GM12878 (cell line): ENCODE results near the gene HACD4. TPM values are rescaled to one million over a fixed set of nuclear protein-coding genes. Genes with fewer than 3 reads are reported as not detected.

ENCODE experiments used
- ATAC-seq: fragments of 200-7000 bp; cut with Tn5 transposase; 3 replicates; pipeline ENCODE4 v1.9.1; 2020; ENCODE audit warnings: mild to moderate bottlenecking, moderate library complexity
- BruUV-seq: library from RNA; stranded (reverse); fragments of 400-500 nt; replicated peaks from 2 replicates; lab custom pipeline; 2021; lab: Mats Ljungman, UMichigan
- CTCF ChIA-PET: fragments of 300-600 bp; sonication (Branson Sonifier 250); formaldehyde crosslinking; extraction: SDS; loops from one replicate; lab custom pipeline; 2021; ENCODE audit warnings: inconsistent platforms; lab: Yijun Ruan, JAX
- POLR2A ChIA-PET: fragments of 350-600 bp; formaldehyde crosslinking; extraction: SDS; loops from one replicate; lab custom pipeline; 2021; ENCODE audit warnings: inconsistent platforms; lab: Charles Lee
- RAD21 ChIA-PET: fragments of 300-600 bp; sonication (Branson Sonifier 250); formaldehyde crosslinking; loops from one replicate; lab custom pipeline; 2023; ENCODE audit warnings: antibody characterized with exemption; ENCODE audit not compliant: unreplicated experiment; lab: Charles Lee
- SMC1A ChIA-PET: fragments of 300-600 bp; sonication (Branson Sonifier 250); formaldehyde crosslinking; loops from one replicate; lab custom pipeline; 2023; ENCODE audit not compliant: unreplicated experiment, uncharacterized antibody; lab: Charles Lee
- DNase-seq: peaks from one replicate; pipeline ENCODE4 v3.0.0-alpha.2; 2011; ENCODE audit warnings: low read depth, low spot score
- FAIRE-seq: peaks from 3 replicates; lab custom pipeline; 2011; peaks lifted over from hg19 to GRCh38; lab: Jason Lieb, UNC
- H2AFZ ChIP-seq: 2 replicates; pipeline ENCODE4 v1.6.0; 2011; ENCODE audit warnings: low read depth, low read length, control low read depth; ENCODE audit not compliant: control insufficient read depth
- H3K27ac ChIP-seq: 2 replicates; pipeline ENCODE4 v1.5.1; 2011; ENCODE audit warnings: control low read depth; ENCODE audit not compliant: control insufficient read depth, insufficient read depth
- H3K27me3 ChIP-seq, 2 experiments: replicated peaks in 1 of 2; 2 replicates each; pipeline versions ENCODE4 v1.6.0 to v1.6.1; 2011; ENCODE audit warnings: low read length in 1 of 2; ENCODE audit not compliant: control insufficient read depth in 2 of 2, insufficient read depth in 2 of 2
- H3K36me3 ChIP-seq, 2 experiments: 2 replicates each; pipeline ENCODE4 v1.5.1; 2011; ENCODE audit warnings: low read length in 1 of 2; ENCODE audit not compliant: control insufficient read depth in 2 of 2, insufficient read depth in 2 of 2
- H3K4me1 ChIP-seq: 2 replicates; pipeline ENCODE4 v1.6.1; 2011; ENCODE audit warnings: mild to moderate bottlenecking, low read length, moderate library complexity, mixed read lengths; ENCODE audit not compliant: control insufficient read depth, insufficient read depth
- H3K4me2 ChIP-seq: 2 replicates; pipeline ENCODE4 v1.6.0; 2011; ENCODE audit warnings: control low read depth; ENCODE audit not compliant: control insufficient read depth, insufficient read depth
- H3K4me3 ChIP-seq: fragments of 200-600 bp; sonication (generic); 2 replicates; pipeline ENCODE4 v1.5.1; 2016
- H3K79me2 ChIP-seq: 2 replicates; pipeline ENCODE4 v1.6.0; 2011; ENCODE audit warnings: low read length; ENCODE audit not compliant: control insufficient read depth, insufficient read depth
- H3K9ac ChIP-seq: 2 replicates; pipeline ENCODE4 v1.8.0; 2011; ENCODE audit warnings: low read length, control low read depth, mixed read lengths; ENCODE audit not compliant: control insufficient read depth, insufficient read depth
- H3K9me3 ChIP-seq: replicated peaks from 3 replicates; pipeline ENCODE4 v1.5.1; 2011; ENCODE audit warnings: mild to moderate bottlenecking, low read length; ENCODE audit not compliant: control insufficient read depth, insufficient read depth
- H4K20me1 ChIP-seq: 2 replicates; pipeline ENCODE4 v1.6.0; 2011; ENCODE audit not compliant: control insufficient read depth, insufficient read depth
- BHLHE40 ChIP-seq, 2 experiments: fragments of 450-650 bp in 1 of 2; IDR thresholded peaks; 2 replicates each; pipeline ENCODE4 v1.6.1; 2011 to 2017; ENCODE audit warnings: low read depth in 2 of 2, borderline replicate concordance in 1 of 2, improper control_type of control experiment in 1 of 2, low read length in 1 of 2, mild to moderate bottlenecking in 1 of 2
- CHD2 ChIP-seq: IDR thresholded peaks from 2 replicates; pipeline ENCODE4 v1.6.1; 2011; ENCODE audit warnings: low read depth, low read length, improper control_type of control experiment, borderline replicate concordance
- EED ChIP-seq: sonication (generic); IDR thresholded peaks from 2 replicates; pipeline ENCODE4 v1.6.1; 2016; ENCODE audit warnings: antibody characterized with exemption, low read depth
- EZH2 ChIP-seq: IDR thresholded peaks from 2 replicates; pipeline ENCODE4 v1.6.1; 2012; ENCODE audit warnings: low read depth, mild to moderate bottlenecking, control low read depth, inconsistent platforms, low read length, borderline replicate concordance; ENCODE audit not compliant: control insufficient read depth
- HDAC6 ChIP-seq: fragments of 200-600 bp; sonication (generic); IDR thresholded peaks from one replicate; pipeline ENCODE4 v1.8.0; 2017; ENCODE audit warnings: antibody characterized with exemption; ENCODE audit not compliant: unreplicated experiment
- ZBED1 ChIP-seq: IDR thresholded peaks from 2 replicates; pipeline ENCODE4 v1.6.1; 2016; ENCODE audit warnings: borderline replicate concordance
- WGBS: methylation state at CpG from one replicate; pipeline ENCODE4 v1.1.6; 2016; ENCODE audit warnings: low lambda C conversion rate; ENCODE audit not compliant: insufficient replicate concordance, insufficient coverage; ENCODE audit errors: missing lambda C conversion rate; 5-methylcytosine and 5-hydroxymethylcytosine counted together
- in situ Hi-C: fragments of 300-500 bp; cut with MboI; formaldehyde crosslinking; loops from 9 replicates; pipeline ENCODE4 v1.14.3; 2018; ENCODE audit warnings: mixed read lengths
- intact Hi-C: fragments of 100-400 bp; cut with micrococcal nuclease; formaldehyde crosslinking; loops from one replicate; pipeline ENCODE4 v1.14.2; 2022; ENCODE audit not compliant: unreplicated experiment
- polyA plus RNA-seq, 11 experiments: library from polyadenylated mRNA; depleted of rRNA in 4 of 11; unstranded in 6 of 11; stranded (reverse) in 5 of 11; fragments of >200 nt; fragmentation: Nextera tagmentation in 4 of 11; fragmentation: Illumina TruSeq in 1 of 11; extraction: Ambion mirVana in 4 of 11; extraction: Trizol in 1 of 11; gene quantifications; 1 replicate in 1 of 11; 2 replicates in 10 of 11; pipeline versions ENCODE4 v1.2.1 to v1.2.3, GENCODE V29; 2011 to 2016; ENCODE audit warnings: inconsistent platforms in 2 of 11, missing spikeins in 2 of 11, low read depth in 1 of 11
- total RNA-seq, 4 experiments: library from RNA; depleted of rRNA in 3 of 4; stranded (reverse); fragments of >200 nt in 3 of 4; fragmentation: Illumina TruSeq in 1 of 4; extraction: Trizol in 1 of 4; gene quantifications; 2 replicates each; pipeline versions ENCODE4 v1.2.1 to v1.2.3, GENCODE V29; 2013 to 2021
- TF ChIP-seq, protein P1 (sequence below): fragments of 450-650 bp; formaldehyde crosslinking; IDR thresholded peaks from 2 replicates; pipeline ENCODE4 v1.4.0; 2022; ENCODE audit warnings: mild to moderate bottlenecking, moderate library complexity
- TF ChIP-seq, protein P2 (sequence below): IDR thresholded peaks from 2 replicates; pipeline ENCODE4 v1.6.1; 2011; ENCODE audit warnings: borderline replicate concordance, low read depth, mild to moderate bottlenecking, moderate library complexity, mixed read lengths, low read length; ENCODE audit not compliant: insufficient read depth; ENCODE audit errors: extremely low read length
- TF ChIP-seq, protein P3 (sequence below): fragments of 450-650 bp; IDR thresholded peaks from 2 replicates; pipeline ENCODE4 v1.6.1; 2017; ENCODE audit warnings: mild to moderate bottlenecking, moderate library complexity
- TF ChIP-seq, protein P4 (sequence below): fragments of 450-650 bp; formaldehyde crosslinking; IDR thresholded peaks from 2 replicates; pipeline ENCODE4 v1.5.0; 2022; ENCODE audit warnings: mild to moderate bottlenecking, missing genetic modification characterization
- TF ChIP-seq, protein P5 (sequence below): IDR thresholded peaks from 2 replicates; pipeline ENCODE4 v1.6.1; 2012; ENCODE audit warnings: low read depth, low read length, improper control_type of control experiment

Gene HACD4
- total and polyA plus RNA-seq, 10 of the 15 experiments (the other 5 are each of a cell fraction or from before 2014, with no cell fraction given): 3.2 to 7.6 (median 5.7) TPM

DNA sequence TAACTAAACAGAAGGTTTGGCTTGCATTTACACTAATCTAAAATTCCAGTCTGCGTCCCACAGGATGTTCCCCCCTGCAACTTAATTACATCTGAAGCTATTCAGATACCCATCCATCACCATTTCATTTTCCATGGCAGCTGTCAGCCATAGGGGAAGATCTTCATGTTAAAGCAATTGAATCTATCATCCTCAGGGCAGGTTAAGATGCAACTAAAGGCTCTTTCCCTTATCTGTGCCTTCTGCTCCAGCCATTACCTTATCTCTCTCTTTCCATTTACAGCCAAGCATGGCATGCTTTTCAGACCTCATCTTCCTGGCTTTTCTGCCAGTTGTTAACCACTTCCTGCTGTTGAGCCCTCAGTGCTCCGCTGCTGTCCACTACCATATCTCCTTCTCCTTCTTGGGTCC lies 15.8 kb upstream of the HACD4 start:
- ChIA-PET POLR2A (no interaction called here), RAD21 (no interaction called here), CTCF (interaction anchor here (0.6 to 1.1 kb wide), 2 partner anchors 13 to 48 kb away, joined by 3 to 5 read pairs; no protein-coding TSS in a partner anchor), SMC1A (interaction anchor here (1.4 kb wide), 1 partner anchor 59 kb away, joined by 4 read pairs; no protein-coding TSS in a partner anchor)
- 98% methylated on average over 2 of the region's 2 CpGs for WGBS
- FAIRE-seq: no peak
- Histone ChIP-seq H2AFZ (peak overlapping the region; percentile 51), H3K79me2 (no peaks in the 10 kb centered on the region), H4K20me1 (no peaks in the 10 kb centered on the region), H3K36me3 (no peaks in the 10 kb centered on the region), H3K27ac (no peak overlapping the region), H3K9ac (no peak overlapping the region), H3K27me3 (no peaks in the 10 kb centered on the region), H3K4me3 (no peak overlapping the region), H3K4me1 (0 out of 2 replicates have a peak, but pooled peaks cover 4% of the 10 kb centered on the region), H3K9me3 (no peaks in the 10 kb centered on the region), H3K4me2 (no peak overlapping the region)
- no peak for ATAC-seq
- intact Hi-C loops (no loop called here), in situ Hi-C loops (no loop called here)
- no TSS peak for BruUV-seq
- DNase-seq: no peak
- TF ChIP-seq, protein P1, sequence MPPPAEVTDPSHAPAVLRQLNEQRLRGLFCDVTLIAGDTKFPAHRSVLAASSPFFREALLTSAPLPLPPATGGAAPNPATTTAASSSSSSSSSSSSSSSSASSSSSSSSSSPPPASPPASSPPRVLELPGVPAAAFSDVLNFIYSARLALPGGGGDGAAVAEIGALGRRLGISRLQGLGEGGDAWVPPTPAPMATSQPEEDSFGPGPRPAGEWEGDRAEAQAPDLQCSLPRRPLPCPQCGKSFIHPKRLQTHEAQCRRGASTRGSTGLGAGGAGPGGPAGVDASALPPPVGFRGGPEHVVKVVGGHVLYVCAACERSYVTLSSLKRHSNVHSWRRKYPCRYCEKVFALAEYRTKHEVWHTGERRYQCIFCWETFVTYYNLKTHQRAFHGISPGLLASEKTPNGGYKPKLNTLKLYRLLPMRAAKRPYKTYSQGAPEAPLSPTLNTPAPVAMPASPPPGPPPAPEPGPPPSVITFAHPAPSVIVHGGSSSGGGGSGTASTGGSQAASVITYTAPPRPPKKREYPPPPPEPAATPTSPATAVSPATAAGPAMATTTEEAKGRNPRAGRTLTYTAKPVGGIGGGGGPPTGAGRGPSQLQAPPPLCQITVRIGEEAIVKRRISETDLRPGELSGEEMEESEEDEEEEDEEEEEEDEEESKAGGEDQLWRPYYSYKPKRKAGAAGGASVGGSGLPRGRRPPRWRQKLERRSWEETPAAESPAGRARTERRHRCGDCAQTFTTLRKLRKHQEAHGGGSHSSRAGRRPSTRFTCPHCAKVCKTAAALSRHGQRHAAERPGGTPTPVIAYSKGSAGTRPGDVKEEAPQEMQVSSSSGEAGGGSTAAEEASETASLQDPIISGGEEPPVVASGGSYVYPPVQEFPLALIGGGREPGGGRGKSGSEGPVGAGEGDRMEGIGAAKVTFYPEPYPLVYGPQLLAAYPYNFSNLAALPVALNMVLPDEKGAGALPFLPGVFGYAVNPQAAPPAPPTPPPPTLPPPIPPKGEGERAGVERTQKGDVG (CRISPR knock-in tag): no peak
- TF ChIP-seq ZBED1: no peak
- TF ChIP-seq BHLHE40 (IDR thresholded peaks at IDR 0.05; ENCODE audit: borderline replicate concordance in 1 of 2, low read depth in 2 of 2, low read length in 1 of 2): no peak
- TF ChIP-seq, protein P2, sequence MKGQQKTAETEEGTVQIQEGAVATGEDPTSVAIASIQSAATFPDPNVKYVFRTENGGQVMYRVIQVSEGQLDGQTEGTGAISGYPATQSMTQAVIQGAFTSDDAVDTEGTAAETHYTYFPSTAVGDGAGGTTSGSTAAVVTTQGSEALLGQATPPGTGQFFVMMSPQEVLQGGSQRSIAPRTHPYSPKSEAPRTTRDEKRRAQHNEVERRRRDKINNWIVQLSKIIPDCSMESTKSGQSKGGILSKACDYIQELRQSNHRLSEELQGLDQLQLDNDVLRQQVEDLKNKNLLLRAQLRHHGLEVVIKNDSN: no peak
- TF ChIP-seq EED: no peak
- TF ChIP-seq HDAC6: no peak
- TF ChIP-seq, protein P3, sequence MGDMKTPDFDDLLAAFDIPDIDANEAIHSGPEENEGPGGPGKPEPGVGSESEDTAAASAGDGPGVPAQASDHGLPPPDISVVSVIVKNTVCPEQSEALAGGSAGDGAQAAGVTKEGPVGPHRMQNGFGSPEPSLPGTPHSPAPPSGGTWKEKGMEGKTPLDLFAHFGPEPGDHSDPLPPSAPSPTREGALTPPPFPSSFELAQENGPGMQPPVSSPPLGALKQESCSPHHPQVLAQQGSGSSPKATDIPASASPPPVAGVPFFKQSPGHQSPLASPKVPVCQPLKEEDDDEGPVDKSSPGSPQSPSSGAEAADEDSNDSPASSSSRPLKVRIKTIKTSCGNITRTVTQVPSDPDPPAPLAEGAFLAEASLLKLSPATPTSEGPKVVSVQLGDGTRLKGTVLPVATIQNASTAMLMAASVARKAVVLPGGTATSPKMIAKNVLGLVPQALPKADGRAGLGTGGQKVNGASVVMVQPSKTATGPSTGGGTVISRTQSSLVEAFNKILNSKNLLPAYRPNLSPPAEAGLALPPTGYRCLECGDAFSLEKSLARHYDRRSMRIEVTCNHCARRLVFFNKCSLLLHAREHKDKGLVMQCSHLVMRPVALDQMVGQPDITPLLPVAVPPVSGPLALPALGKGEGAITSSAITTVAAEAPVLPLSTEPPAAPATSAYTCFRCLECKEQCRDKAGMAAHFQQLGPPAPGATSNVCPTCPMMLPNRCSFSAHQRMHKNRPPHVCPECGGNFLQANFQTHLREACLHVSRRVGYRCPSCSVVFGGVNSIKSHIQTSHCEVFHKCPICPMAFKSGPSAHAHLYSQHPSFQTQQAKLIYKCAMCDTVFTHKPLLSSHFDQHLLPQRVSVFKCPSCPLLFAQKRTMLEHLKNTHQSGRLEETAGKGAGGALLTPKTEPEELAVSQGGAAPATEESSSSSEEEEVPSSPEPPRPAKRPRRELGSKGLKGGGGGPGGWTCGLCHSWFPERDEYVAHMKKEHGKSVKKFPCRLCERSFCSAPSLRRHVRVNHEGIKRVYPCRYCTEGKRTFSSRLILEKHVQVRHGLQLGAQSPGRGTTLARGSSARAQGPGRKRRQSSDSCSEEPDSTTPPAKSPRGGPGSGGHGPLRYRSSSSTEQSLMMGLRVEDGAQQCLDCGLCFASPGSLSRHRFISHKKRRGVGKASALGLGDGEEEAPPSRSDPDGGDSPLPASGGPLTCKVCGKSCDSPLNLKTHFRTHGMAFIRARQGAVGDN: no peak
- no peak for TF ChIP-seq CHD2
- TF ChIP-seq, protein P4, sequence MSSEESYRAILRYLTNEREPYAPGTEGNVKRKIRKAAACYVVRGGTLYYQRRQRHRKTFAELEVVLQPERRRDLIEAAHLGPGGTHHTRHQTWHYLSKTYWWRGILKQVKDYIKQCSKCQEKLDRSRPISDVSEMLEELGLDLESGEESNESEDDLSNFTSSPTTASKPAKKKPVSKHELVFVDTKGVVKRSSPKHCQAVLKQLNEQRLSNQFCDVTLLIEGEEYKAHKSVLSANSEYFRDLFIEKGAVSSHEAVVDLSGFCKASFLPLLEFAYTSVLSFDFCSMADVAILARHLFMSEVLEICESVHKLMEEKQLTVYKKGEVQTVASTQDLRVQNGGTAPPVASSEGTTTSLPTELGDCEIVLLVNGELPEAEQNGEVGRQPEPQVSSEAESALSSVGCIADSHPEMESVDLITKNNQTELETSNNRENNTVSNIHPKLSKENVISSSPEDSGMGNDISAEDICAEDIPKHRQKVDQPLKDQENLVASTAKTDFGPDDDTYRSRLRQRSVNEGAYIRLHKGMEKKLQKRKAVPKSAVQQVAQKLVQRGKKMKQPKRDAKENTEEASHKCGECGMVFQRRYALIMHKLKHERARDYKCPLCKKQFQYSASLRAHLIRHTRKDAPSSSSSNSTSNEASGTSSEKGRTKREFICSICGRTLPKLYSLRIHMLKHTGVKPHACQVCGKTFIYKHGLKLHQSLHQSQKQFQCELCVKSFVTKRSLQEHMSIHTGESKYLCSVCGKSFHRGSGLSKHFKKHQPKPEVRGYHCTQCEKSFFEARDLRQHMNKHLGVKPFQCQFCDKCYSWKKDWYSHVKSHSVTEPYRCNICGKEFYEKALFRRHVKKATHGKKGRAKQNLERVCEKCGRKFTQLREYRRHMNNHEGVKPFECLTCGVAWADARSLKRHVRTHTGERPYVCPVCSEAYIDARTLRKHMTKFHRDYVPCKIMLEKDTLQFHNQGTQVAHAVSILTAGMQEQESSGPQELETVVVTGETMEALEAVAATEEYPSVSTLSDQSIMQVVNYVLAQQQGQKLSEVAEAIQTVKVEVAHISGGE (CRISPR knock-in tag): no peak
- no peak for TF ChIP-seq EZH2
- TF ChIP-seq, protein P5, sequence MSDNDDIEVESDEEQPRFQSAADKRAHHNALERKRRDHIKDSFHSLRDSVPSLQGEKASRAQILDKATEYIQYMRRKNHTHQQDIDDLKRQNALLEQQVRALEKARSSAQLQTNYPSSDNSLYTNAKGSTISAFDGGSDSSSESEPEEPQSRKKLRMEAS: no peak
